NCI-H2107 treated with DMSO at 0.1 percent for 48 hours (cell line): ENCODE results near the gene POSTN.

Experiments
- DNase-seq: peaks from one replicate; lab custom pipeline; 2025; ENCODE audit not compliant: unreplicated experiment; lab: John Stamatoyannopoulos, UW

The POSTN gene

DNA sequence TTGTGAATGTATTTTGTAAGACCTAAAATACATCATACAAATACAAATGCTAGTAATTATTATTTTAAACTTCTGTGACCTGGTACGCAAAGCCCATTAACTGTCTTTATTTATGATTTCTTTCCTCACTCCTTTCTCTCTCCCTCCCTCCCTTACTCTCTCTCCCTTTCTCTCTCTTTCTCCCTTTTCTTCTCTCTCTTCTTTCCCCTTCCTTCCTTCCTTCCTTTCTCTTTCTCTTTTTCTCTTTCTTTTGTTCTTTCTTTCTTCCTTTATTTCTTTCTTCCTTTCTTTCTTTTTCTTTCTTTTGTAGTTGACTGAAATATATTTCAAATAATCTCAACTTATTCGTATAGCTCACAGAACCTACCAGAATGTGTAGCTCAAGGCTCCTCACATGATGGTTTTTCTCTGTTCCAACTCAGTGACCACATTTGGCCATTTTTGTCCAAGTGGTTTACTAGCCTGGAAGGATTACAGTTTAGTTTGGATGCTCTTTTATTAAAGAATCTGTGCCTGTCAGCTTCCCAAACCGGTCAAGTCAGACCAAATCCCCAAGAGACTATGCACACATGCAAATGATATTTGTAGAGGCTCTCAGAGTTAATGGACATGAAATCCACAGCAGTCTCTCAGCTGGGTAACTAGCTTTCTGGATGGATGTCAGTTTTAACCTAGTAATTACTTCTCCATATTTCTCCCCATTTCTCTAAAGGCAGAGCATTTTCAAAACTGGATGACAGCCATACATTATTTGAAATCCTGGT is 71.7 kb downstream of the POSTN start:
- no peak for DNase-seq

DNA sequence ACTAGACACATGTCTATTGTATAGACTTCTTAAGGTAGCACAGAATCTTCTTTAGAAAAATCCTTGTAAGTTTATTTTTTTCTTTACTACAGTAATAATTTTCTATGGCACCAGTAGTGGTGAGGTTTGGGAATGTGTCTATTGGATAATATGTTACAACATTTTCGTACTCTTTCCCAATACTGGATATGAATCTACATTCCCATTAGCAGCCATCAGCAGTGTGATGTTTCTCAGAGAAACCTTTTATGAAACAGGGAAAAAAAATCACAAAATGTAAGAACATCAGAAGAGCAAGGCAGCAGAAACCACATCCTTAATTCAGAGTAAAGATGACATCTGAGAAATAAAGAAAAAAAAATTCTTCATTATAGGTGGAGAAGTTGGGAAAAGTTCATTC is 83.3 kb downstream of the POSTN start:
- DNase-seq: no peak
